H9 (cell line): Measurements from ENCODE around the gene EZH1. TPM values are rescaled to one million over a fixed set of nuclear protein-coding genes. Genes with fewer than 3 reads are reported as not detected.

Source experiments
- DNase-seq: peaks from one replicate; pipeline ENCODE4 v3.0.0-alpha.2; 2017
- H2AFZ ChIP-seq: one replicate; pipeline ENCODE4 v1.6.1; 2013; ENCODE audit warnings: mild to moderate bottlenecking, low read length, control low read depth, moderate library complexity
- H2AK5ac ChIP-seq: 2 replicates; pipeline ENCODE4 v1.6.1; 2013; ENCODE audit warnings: low read length, control low read depth, mixed read lengths; ENCODE audit not compliant: insufficient read length
- H2BK120ac ChIP-seq: one replicate; pipeline ENCODE4 v1.6.1; 2013; ENCODE audit warnings: low read depth, mild to moderate bottlenecking, low read length, control low read depth, inconsistent platforms; ENCODE audit not compliant: poor library complexity, severe bottlenecking
- H2BK12ac ChIP-seq: 2 replicates; pipeline ENCODE4 v1.6.1; 2013; ENCODE audit warnings: low read length, control low read depth, mixed read lengths, low read depth; ENCODE audit not compliant: insufficient read length
- H2BK15ac ChIP-seq: 2 replicates; pipeline ENCODE4 v1.6.1; 2013; ENCODE audit warnings: low read depth, low read length, control low read depth
- H2BK20ac ChIP-seq: one replicate; pipeline ENCODE4 v1.6.1; 2013; ENCODE audit warnings: low read depth, mild to moderate bottlenecking, low read length, control low read depth, inconsistent platforms; ENCODE audit not compliant: poor library complexity, severe bottlenecking
- H2BK5ac ChIP-seq: 2 replicates; pipeline ENCODE4 v1.6.1; 2013; ENCODE audit warnings: low read length, control low read depth, mixed read lengths; ENCODE audit not compliant: insufficient read length
- H3K14ac ChIP-seq: 2 replicates; pipeline ENCODE4 v1.6.1; 2013; ENCODE audit warnings: low read length, control low read depth; ENCODE audit not compliant: insufficient read depth
- H3K18ac ChIP-seq: 2 replicates; pipeline ENCODE4 v1.6.1; 2013; ENCODE audit warnings: low read depth, mild to moderate bottlenecking, mixed read lengths, low read length, control low read depth; ENCODE audit not compliant: insufficient read length
- H3K23ac ChIP-seq: 2 replicates; pipeline ENCODE4 v1.6.1; 2013; ENCODE audit warnings: low read length, control low read depth, mixed read lengths, low read depth; ENCODE audit not compliant: insufficient read length
- H3K23me2 ChIP-seq: 2 replicates; pipeline ENCODE4 v1.6.1; 2013; ENCODE audit warnings: low read depth, mild to moderate bottlenecking, mixed read lengths, low read length, control low read depth; ENCODE audit not compliant: insufficient read length, poor library complexity, severe bottlenecking
- H3K27ac ChIP-seq: 2 replicates; pipeline ENCODE4 v1.5.1; 2013; ENCODE audit warnings: low read length, control low read depth, mixed read lengths, low read depth; ENCODE audit not compliant: insufficient read length
- H3K27me3 ChIP-seq: 2 replicates; pipeline ENCODE4 v1.6.1; 2013; ENCODE audit warnings: low read length, control low read depth, inconsistent platforms; ENCODE audit not compliant: insufficient read depth
- H3K4ac ChIP-seq: 2 replicates; pipeline ENCODE4 v1.6.1; 2013; ENCODE audit warnings: low read depth, mild to moderate bottlenecking, control low read depth, inconsistent platforms, low read length, moderate library complexity
- H3K4me1 ChIP-seq: 2 replicates; pipeline ENCODE4 v1.6.1; 2013; ENCODE audit warnings: low read length, control low read depth, inconsistent platforms; ENCODE audit not compliant: insufficient read depth
- H3K4me2 ChIP-seq: 2 replicates; pipeline ENCODE4 v1.6.1; 2013; ENCODE audit warnings: low read length, control low read depth, mixed read lengths; ENCODE audit not compliant: insufficient read length, insufficient read depth
- H3K56ac ChIP-seq: 2 replicates; pipeline ENCODE4 v1.6.1; 2013; ENCODE audit warnings: low read depth, mild to moderate bottlenecking, mixed read lengths, low read length, control low read depth; ENCODE audit not compliant: insufficient read length
- H3K79me1 ChIP-seq: 2 replicates; pipeline ENCODE4 v1.6.1; 2013; ENCODE audit warnings: low read depth, mild to moderate bottlenecking, moderate library complexity, low read length, control low read depth, inconsistent platforms; ENCODE audit not compliant: insufficient read depth, poor library complexity, severe bottlenecking
- H3K79me2 ChIP-seq: 2 replicates; pipeline ENCODE4 v1.6.1; 2013; ENCODE audit warnings: low read length, control low read depth, inconsistent platforms; ENCODE audit not compliant: insufficient read depth
- H3K9ac ChIP-seq: 2 replicates; pipeline ENCODE4 v1.6.1; 2013; ENCODE audit warnings: low read length, control low read depth, mixed read lengths; ENCODE audit not compliant: insufficient read length; ENCODE audit errors: extremely low read depth
- H3K9me3 ChIP-seq: one replicate; pipeline ENCODE4 v1.6.1; 2013; ENCODE audit warnings: low read depth, low read length, inconsistent platforms; ENCODE audit not compliant: control insufficient read depth
- H3T11ph ChIP-seq: one replicate; pipeline ENCODE4 v1.6.1; 2013; ENCODE audit warnings: mild to moderate bottlenecking, low read length, control low read depth, inconsistent platforms
- H4K20me1 ChIP-seq: one replicate; pipeline ENCODE4 v1.6.1; 2013; ENCODE audit not compliant: control insufficient read depth, insufficient read length, insufficient read depth
- H4K5ac ChIP-seq: 2 replicates; pipeline ENCODE4 v1.6.1; 2013; ENCODE audit warnings: low read depth, mild to moderate bottlenecking, mixed read lengths, low read length, control low read depth; ENCODE audit not compliant: insufficient read length
- H4K8ac ChIP-seq: replicated peaks from 2 replicates; pipeline ENCODE4 v1.6.1; 2013; ENCODE audit warnings: low read length, control low read depth, mixed read lengths, low read depth; ENCODE audit not compliant: insufficient read length
- H4K91ac ChIP-seq: 2 replicates; pipeline ENCODE4 v1.6.1; 2013; ENCODE audit warnings: low read depth, mild to moderate bottlenecking, moderate library complexity, mixed read lengths, low read length, control low read depth; ENCODE audit not compliant: insufficient read length
- H3K27ac Mint-ChIP-seq, 3 experiments: 2 replicates in 2 of 3; 3 replicates in 1 of 3; pipeline ENCODE4 v1.8.0; 2020 to 2021; ENCODE audit warnings: mixed read lengths in 3 of 3, mild to moderate bottlenecking in 1 of 3, moderate library complexity in 1 of 3
- H3K27me3 Mint-ChIP-seq: 2 replicates; pipeline ENCODE4 v1.8.0; 2021; ENCODE audit warnings: low read depth, mild to moderate bottlenecking, moderate library complexity, mixed read lengths
- H3K36me3 Mint-ChIP-seq, 3 experiments: 2 replicates in 2 of 3; 3 replicates in 1 of 3; pipeline ENCODE4 v1.8.0; 2020 to 2021; ENCODE audit warnings: low read depth in 3 of 3, mixed read lengths in 3 of 3; ENCODE audit not compliant: insufficient read depth in 1 of 3
- H3K4me1 Mint-ChIP-seq, 2 experiments: 2 replicates each; pipeline ENCODE4 v1.8.0; 2020; ENCODE audit warnings: mixed read lengths in 2 of 2
- H3K4me3 Mint-ChIP-seq, 2 experiments: 2 replicates in 1 of 2; 3 replicates in 1 of 2; pipeline ENCODE4 v1.8.0; 2020 to 2021; ENCODE audit warnings: mild to moderate bottlenecking in 2 of 2, mixed read lengths in 2 of 2, moderate library complexity in 1 of 2
- H3K9me3 Mint-ChIP-seq, 2 experiments: 2 replicates in 1 of 2; 3 replicates in 1 of 2; pipeline ENCODE4 v1.8.0; 2020; ENCODE audit warnings: mild to moderate bottlenecking in 2 of 2, mixed read lengths in 2 of 2, moderate library complexity in 1 of 2
- WGBS: extraction: QIAGEN DNeasy Blood & Tissue Kit; methylation state at CpG from one replicate; pipeline ENCODE4 v1.1.7; 2013; ENCODE audit warnings: missing lambda C conversion rate, low lambda C conversion rate, mixed read lengths; ENCODE audit not compliant: insufficient read length; ENCODE audit errors: extremely low coverage; 5-methylcytosine and 5-hydroxymethylcytosine counted together
- total RNA-seq: library from RNA; stranded (reverse); gene quantifications from 2 replicates; pipeline ENCODE4 v1.2.1, GENCODE V29; 2021
- TF ChIP-seq, protein P1 (sequence below): fragments of 200-600 bp; sonication (generic); conservative IDR thresholded peaks from 3 replicates; pipeline ENCODE4 v1.8.0; 2021; ENCODE audit warnings: antibody characterized with exemption, mild to moderate bottlenecking

Gene EZH1
- total RNA-seq, 1 experiment from 2014 or later = 17.9 TPM

DNA sequence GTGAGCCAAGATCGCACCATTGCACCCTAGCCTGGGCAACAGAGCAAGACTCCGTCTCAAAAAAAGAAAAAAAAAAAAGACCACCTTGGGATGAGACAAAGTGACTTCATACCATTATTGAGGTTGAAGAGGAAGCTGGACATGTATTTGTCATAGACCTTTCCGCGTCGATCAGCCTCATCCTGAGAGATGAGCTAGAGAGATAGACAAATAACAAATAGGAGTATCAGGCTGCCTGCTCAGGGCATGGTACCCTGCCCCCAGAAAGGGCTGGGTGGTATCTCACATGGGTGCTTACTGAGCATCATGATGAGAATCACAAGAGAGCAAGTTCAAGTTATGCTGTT is 40.4 kb downstream of the EZH1 start:
- no peak overlapping the region for H3K4me2 ChIP-seq
- H2BK5ac ChIP-seq = no peak overlapping the region
- H3K14ac ChIP-seq = no peak overlapping the region
- no peaks in the 10 kb centered on the region for H3K27me3 ChIP-seq
- H3K18ac ChIP-seq = no peak overlapping the region
- no peaks in the 10 kb centered on the region for H3K79me2 ChIP-seq
- H3T11ph ChIP-seq = no peak overlapping the region
- H4K91ac ChIP-seq = no peak overlapping the region
- H2AK5ac ChIP-seq = no peak overlapping the region
- H2BK12ac ChIP-seq = no peak overlapping the region
- no CpG with 5 or more reads among the region's 5 CpGs for WGBS
- H3K9me3 Mint-ChIP-seq = no peaks in the 10 kb centered on the region
- TF ChIP-seq, protein P1, sequence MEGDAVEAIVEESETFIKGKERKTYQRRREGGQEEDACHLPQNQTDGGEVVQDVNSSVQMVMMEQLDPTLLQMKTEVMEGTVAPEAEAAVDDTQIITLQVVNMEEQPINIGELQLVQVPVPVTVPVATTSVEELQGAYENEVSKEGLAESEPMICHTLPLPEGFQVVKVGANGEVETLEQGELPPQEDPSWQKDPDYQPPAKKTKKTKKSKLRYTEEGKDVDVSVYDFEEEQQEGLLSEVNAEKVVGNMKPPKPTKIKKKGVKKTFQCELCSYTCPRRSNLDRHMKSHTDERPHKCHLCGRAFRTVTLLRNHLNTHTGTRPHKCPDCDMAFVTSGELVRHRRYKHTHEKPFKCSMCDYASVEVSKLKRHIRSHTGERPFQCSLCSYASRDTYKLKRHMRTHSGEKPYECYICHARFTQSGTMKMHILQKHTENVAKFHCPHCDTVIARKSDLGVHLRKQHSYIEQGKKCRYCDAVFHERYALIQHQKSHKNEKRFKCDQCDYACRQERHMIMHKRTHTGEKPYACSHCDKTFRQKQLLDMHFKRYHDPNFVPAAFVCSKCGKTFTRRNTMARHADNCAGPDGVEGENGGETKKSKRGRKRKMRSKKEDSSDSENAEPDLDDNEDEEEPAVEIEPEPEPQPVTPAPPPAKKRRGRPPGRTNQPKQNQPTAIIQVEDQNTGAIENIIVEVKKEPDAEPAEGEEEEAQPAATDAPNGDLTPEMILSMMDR = no peak
- no peak overlapping the region for H3K9ac ChIP-seq
- no peak overlapping the region for H3K4me3 Mint-ChIP-seq
- H3K27ac Mint-ChIP-seq = no peak overlapping the region
- H2AFZ ChIP-seq = no peak overlapping the region
- H3K56ac ChIP-seq = no peak overlapping the region
- H3K4me1 ChIP-seq = no peaks in the 10 kb centered on the region
- H3K9me3 ChIP-seq = no peaks in the 10 kb centered on the region
- peaks cover 12 to 64% (median 62%) of the 10 kb centered on the region in 3 experiments; a peak in 6 of 7 replicates for H3K36me3 Mint-ChIP-seq
- no peak overlapping the region for H2BK20ac ChIP-seq
- H4K20me1 ChIP-seq = no peaks in the 10 kb centered on the region
- no peak overlapping the region for H3K23ac ChIP-seq
- H4K5ac ChIP-seq = no peak overlapping the region
- H3K4me1 Mint-ChIP-seq = peaks cover 2 to 12% of the 10 kb centered on the region in 2 experiments
- no peak overlapping the region for H2BK15ac ChIP-seq
- no peaks in the 10 kb centered on the region for H3K23me2 ChIP-seq
- no peak overlapping the region for H2BK120ac ChIP-seq
- no peak overlapping the region for H3K27ac ChIP-seq
- no peak for DNase-seq
- no peak overlapping the region for H4K8ac ChIP-seq
- no peak overlapping the region for H3K4ac ChIP-seq
- no peaks in the 10 kb centered on the region for H3K79me1 ChIP-seq
- H3K27me3 Mint-ChIP-seq = no peaks in the 10 kb centered on the region
